MM.1S (cell line): ENCODE results near the gene MYBPC3.

Source experiments
- EZH2 ChIP-seq: fragments of 300-600 bp; sonication (generic); optimal IDR thresholded peaks from 2 replicates; pipeline ENCODE3; 2017; ENCODE audit warnings: low read depth, mild to moderate bottlenecking, antibody characterized with exemption, low read length, mixed read lengths
- EZH2phosphoT487 ChIP-seq: fragments of 300-600 bp; sonication (generic); IDR thresholded peaks from 2 replicates; pipeline ENCODE4 v1.6.1; 2018; ENCODE audit warnings: antibody characterized with exemption, low read length
- TF ChIP-seq, protein P1 (sequence below): fragments of 300-600 bp; sonication (generic); IDR thresholded peaks from 2 replicates; pipeline ENCODE4 v1.5.1; 2016; ENCODE audit warnings: antibody characterized with exemption, low read length, mixed read lengths

DNA sequence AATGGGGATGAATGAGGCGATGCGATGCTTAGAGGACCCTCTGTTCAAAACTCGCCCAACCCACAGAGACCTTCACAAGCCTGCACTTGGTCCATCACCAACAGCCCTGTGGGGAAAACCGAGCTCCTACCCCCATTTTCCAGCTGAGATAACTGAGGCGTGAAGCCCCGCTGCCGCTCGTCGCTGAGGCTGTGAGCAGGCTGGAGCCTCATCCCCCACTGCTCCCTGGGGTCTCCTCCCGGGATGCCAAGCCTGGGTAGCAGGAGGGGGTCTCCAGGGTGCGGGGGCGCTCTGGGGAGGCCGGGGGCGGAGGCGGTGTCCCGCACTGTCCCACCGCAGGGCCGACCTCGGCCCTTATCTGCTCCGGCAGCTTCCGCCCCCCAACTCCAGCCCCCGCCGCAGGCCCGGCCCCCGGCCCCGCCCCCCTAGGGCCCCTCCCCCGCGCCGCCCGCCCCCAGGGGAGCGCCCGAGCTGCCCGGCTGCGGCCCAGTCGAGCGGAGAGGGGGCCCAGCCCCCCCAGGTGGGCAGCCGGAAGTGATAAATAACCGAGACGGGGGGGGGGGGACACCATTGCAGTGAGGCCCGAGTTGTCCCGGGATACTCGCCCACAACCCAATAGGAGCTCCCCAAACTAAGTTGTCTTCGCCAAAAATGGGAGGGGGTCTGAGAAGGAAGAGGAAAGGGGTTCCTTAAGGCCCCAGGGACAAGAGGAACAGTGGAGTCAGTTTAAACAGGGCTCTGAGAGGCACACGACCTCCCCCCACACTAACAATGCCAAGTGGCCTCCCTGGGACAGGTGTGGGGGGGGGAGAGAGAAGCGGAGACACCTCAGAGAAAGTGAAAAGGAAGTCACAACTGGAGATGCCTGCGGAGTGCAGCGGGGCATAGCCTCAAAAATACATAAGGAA lies 47.6 kb upstream of the MYBPC3 start:
- TF ChIP-seq, protein P1, sequence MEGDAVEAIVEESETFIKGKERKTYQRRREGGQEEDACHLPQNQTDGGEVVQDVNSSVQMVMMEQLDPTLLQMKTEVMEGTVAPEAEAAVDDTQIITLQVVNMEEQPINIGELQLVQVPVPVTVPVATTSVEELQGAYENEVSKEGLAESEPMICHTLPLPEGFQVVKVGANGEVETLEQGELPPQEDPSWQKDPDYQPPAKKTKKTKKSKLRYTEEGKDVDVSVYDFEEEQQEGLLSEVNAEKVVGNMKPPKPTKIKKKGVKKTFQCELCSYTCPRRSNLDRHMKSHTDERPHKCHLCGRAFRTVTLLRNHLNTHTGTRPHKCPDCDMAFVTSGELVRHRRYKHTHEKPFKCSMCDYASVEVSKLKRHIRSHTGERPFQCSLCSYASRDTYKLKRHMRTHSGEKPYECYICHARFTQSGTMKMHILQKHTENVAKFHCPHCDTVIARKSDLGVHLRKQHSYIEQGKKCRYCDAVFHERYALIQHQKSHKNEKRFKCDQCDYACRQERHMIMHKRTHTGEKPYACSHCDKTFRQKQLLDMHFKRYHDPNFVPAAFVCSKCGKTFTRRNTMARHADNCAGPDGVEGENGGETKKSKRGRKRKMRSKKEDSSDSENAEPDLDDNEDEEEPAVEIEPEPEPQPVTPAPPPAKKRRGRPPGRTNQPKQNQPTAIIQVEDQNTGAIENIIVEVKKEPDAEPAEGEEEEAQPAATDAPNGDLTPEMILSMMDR, result no peak
- TF ChIP-seq EZH2 (no peak), EZH2phosphoT487 (no peak)
